ENCODE measurements around the gene TGM4. TPM values are rescaled to one million over a fixed set of nuclear protein-coding genes. Genes with fewer than 3 reads are reported as not detected.
A peak's percentile ranks its signal among the peaks of the same experiment; 100 is the strongest.
"Not testable (repeated sequence)": the region's sequence is repeated elsewhere in the genome, so short reads cannot be mapped to it uniquely, and the experiment has no call there.

TGM4 gene
- total RNA-seq, 1 donor from 2014 or later: 0.18 TPM

GRCh38 chr3:44842376-44842775, 32.0 kb upstream of the TGM4 start:
- H3K27me3 ChIP-seq (ENCODE audit: insufficient read depth, low read length): no peaks in the 10 kb centered on the region
- H3K79me2 ChIP-seq (ENCODE audit: insufficient read depth, low read length): no peaks in the 10 kb centered on the region
- H3K4me1 ChIP-seq (ENCODE audit: insufficient read depth, low read length): peaks cover 5% of the 10 kb centered on the region
- no peak overlapping the region for H2AFZ ChIP-seq (ENCODE audit: low read depth, low read length)
- FAIRE-seq (no peak), DNase-seq (ENCODE audit: low read depth) (peak; percentile 6)
- H3K9me3 Mint-ChIP-seq (ENCODE audit: unreplicated experiment): no peaks in the 10 kb centered on the region
- H3K27ac ChIP-seq (ENCODE audit: low read depth, low read length): no peak overlapping the region
- TF ChIP-seq EZH2 (IDR thresholded peaks at IDR 0.05; ENCODE audit: insufficient read depth, low read length) (no peak), CTCF (IDR thresholded peaks at IDR 0.05; ENCODE audit: insufficient read depth, low read depth, low read length) (no peak)
- no peak overlapping the region for H3K4me3 ChIP-seq (ENCODE audit: insufficient read depth, low read depth, low read length)
- H3K4me3 Mint-ChIP-seq (ENCODE audit: unreplicated experiment): no peak overlapping the region
- no peak overlapping the region for H3K9ac ChIP-seq (ENCODE audit: low read length)
- H3K4me1 Mint-ChIP-seq (ENCODE audit: low read depth, unreplicated experiment): peaks cover 4% of the 10 kb centered on the region
- no peaks in the 10 kb centered on the region for H4K20me1 ChIP-seq (ENCODE audit: insufficient read depth, low read length)
- H3K4me2 ChIP-seq (ENCODE audit: low read length): no peak overlapping the region
- H3K36me3 Mint-ChIP-seq (ENCODE audit: low read depth, unreplicated experiment): peaks cover 3% of the 10 kb centered on the region
- H3K9me3 ChIP-seq (ENCODE audit: insufficient read depth, low read depth, low read length): no peaks in the 10 kb centered on the region
- no peak overlapping the region for H3K27ac Mint-ChIP-seq (ENCODE audit: unreplicated experiment)
- peaks cover 10% of the 10 kb centered on the region for H3K36me3 ChIP-seq (ENCODE audit: insufficient read depth, low read length)
- no peaks in the 10 kb centered on the region for H3K27me3 Mint-ChIP-seq (ENCODE audit: low read depth, unreplicated experiment)

GRCh38 chr3:44845528-44846520, 28.6 kb upstream of the TGM4 start:
- Mint-ChIP-seq H3K36me3 (ENCODE audit: low read depth, unreplicated experiment) (no peaks in the 10 kb centered on the region), H3K27me3 (ENCODE audit: low read depth, unreplicated experiment) (no peaks in the 10 kb centered on the region), H3K4me3 (ENCODE audit: unreplicated experiment) (no peak overlapping the region), H3K9me3 (ENCODE audit: unreplicated experiment) (no peaks in the 10 kb centered on the region), H3K4me1 (ENCODE audit: low read depth, unreplicated experiment) (peaks cover 4% of the 10 kb centered on the region), H3K27ac (ENCODE audit: unreplicated experiment) (no peak overlapping the region)
- Histone ChIP-seq H3K4me3 (ENCODE audit: insufficient read depth, low read depth, low read length) (no peak overlapping the region), H3K9ac (ENCODE audit: low read length) (peak overlapping the region; percentile 44), H3K4me1 (ENCODE audit: insufficient read depth, low read length) (peaks cover 5% of the 10 kb centered on the region), H3K27me3 (ENCODE audit: insufficient read depth, low read length) (no peaks in the 10 kb centered on the region), H3K36me3 (ENCODE audit: insufficient read depth, low read length) (peaks cover 10% of the 10 kb centered on the region), H3K79me2 (ENCODE audit: insufficient read depth, low read length) (no peaks in the 10 kb centered on the region), H3K27ac (ENCODE audit: low read depth, low read length) (no peak overlapping the region), H4K20me1 (ENCODE audit: insufficient read depth, low read length) (no peaks in the 10 kb centered on the region), H3K4me2 (ENCODE audit: low read length) (peak overlapping the region; percentile 31), H2AFZ (ENCODE audit: low read depth, low read length) (no peak overlapping the region), H3K9me3 (ENCODE audit: insufficient read depth, low read depth, low read length) (no peaks in the 10 kb centered on the region)
- FAIRE-seq (peak; percentile 54), DNase-seq (ENCODE audit: low read depth) (peak; percentile 85)
- TF ChIP-seq CTCF (IDR thresholded peaks at IDR 0.05; ENCODE audit: insufficient read depth, low read depth, low read length): no peak
- no peak for TF ChIP-seq EZH2 (IDR thresholded peaks at IDR 0.05; ENCODE audit: insufficient read depth, low read length)

GRCh38 chr3:44848634-44849033, 25.8 kb upstream of the TGM4 start:
- H3K9me3 ChIP-seq (ENCODE audit: insufficient read depth, low read depth, low read length): no peaks in the 10 kb centered on the region
- peaks cover 12% of the 10 kb centered on the region for H3K36me3 ChIP-seq (ENCODE audit: insufficient read depth, low read length)
- H3K4me3 ChIP-seq (ENCODE audit: insufficient read depth, low read depth, low read length): no peak overlapping the region
- no peak for FAIRE-seq
- H3K79me2 ChIP-seq (ENCODE audit: insufficient read depth, low read length): no peaks in the 10 kb centered on the region
- no peak overlapping the region for H3K9ac ChIP-seq (ENCODE audit: low read length)
- Mint-ChIP-seq H3K36me3 (ENCODE audit: low read depth, unreplicated experiment) (no peaks in the 10 kb centered on the region), H3K27ac (ENCODE audit: unreplicated experiment) (no peak overlapping the region), H3K9me3 (ENCODE audit: unreplicated experiment) (no peaks in the 10 kb centered on the region), H3K27me3 (ENCODE audit: low read depth, unreplicated experiment) (no peaks in the 10 kb centered on the region), H3K4me3 (ENCODE audit: unreplicated experiment) (no peak overlapping the region), H3K4me1 (ENCODE audit: low read depth, unreplicated experiment) (peaks cover 4% of the 10 kb centered on the region)
- peaks cover 5% of the 10 kb centered on the region for H3K4me1 ChIP-seq (ENCODE audit: insufficient read depth, low read length)
- DNase-seq (ENCODE audit: low read depth): no peak
- H3K27me3 ChIP-seq (ENCODE audit: insufficient read depth, low read length): no peaks in the 10 kb centered on the region
- no peaks in the 10 kb centered on the region for H4K20me1 ChIP-seq (ENCODE audit: insufficient read depth, low read length)
- TF ChIP-seq CTCF (IDR thresholded peaks at IDR 0.05; ENCODE audit: insufficient read depth, low read depth, low read length) (no peak), EZH2 (IDR thresholded peaks at IDR 0.05; ENCODE audit: insufficient read depth, low read length) (no peak)
- H3K4me2 ChIP-seq (ENCODE audit: low read length): no peak overlapping the region
- no peak overlapping the region for H3K27ac ChIP-seq (ENCODE audit: low read depth, low read length)
- no peak overlapping the region for H2AFZ ChIP-seq (ENCODE audit: low read depth, low read length)

GRCh38 chr3:44856663-44857062, 17.7 kb upstream of the TGM4 start:
- H3K9me3 ChIP-seq (ENCODE audit: insufficient read depth, low read depth, low read length); H3K4me3 Mint-ChIP-seq (ENCODE audit: unreplicated experiment); H2AFZ ChIP-seq (ENCODE audit: low read depth, low read length); H3K4me1 Mint-ChIP-seq (ENCODE audit: low read depth, unreplicated experiment); FAIRE-seq; H3K27ac ChIP-seq (ENCODE audit: low read depth, low read length); DNase-seq (ENCODE audit: low read depth); H3K4me1 ChIP-seq (ENCODE audit: insufficient read depth, low read length); H3K36me3 Mint-ChIP-seq (ENCODE audit: low read depth, unreplicated experiment); H3K36me3 ChIP-seq (ENCODE audit: insufficient read depth, low read length); H3K4me3 ChIP-seq (ENCODE audit: insufficient read depth, low read depth, low read length); H3K27me3 ChIP-seq (ENCODE audit: insufficient read depth, low read length); H3K9ac ChIP-seq (ENCODE audit: low read length); H3K27ac Mint-ChIP-seq (ENCODE audit: unreplicated experiment); H3K79me2 ChIP-seq (ENCODE audit: insufficient read depth, low read length); H4K20me1 ChIP-seq (ENCODE audit: insufficient read depth, low read length); H3K27me3 Mint-ChIP-seq (ENCODE audit: low read depth, unreplicated experiment); H3K4me2 ChIP-seq (ENCODE audit: low read length); H3K9me3 Mint-ChIP-seq (ENCODE audit: unreplicated experiment): not testable (repeated sequence)

All from astrocyte (in vitro differentiated cells and primary cell).